ENCODE data around the gene GSDMA. TPM values are rescaled to one million over a fixed set of nuclear protein-coding genes. Genes with fewer than 3 reads are reported as not detected.
A peak's percentile ranks its signal among the peaks of the same experiment; 100 is the strongest.

The GSDMA gene
- total RNA-seq, 1 donor from 2014 or later = 1.5 TPM

DNA sequence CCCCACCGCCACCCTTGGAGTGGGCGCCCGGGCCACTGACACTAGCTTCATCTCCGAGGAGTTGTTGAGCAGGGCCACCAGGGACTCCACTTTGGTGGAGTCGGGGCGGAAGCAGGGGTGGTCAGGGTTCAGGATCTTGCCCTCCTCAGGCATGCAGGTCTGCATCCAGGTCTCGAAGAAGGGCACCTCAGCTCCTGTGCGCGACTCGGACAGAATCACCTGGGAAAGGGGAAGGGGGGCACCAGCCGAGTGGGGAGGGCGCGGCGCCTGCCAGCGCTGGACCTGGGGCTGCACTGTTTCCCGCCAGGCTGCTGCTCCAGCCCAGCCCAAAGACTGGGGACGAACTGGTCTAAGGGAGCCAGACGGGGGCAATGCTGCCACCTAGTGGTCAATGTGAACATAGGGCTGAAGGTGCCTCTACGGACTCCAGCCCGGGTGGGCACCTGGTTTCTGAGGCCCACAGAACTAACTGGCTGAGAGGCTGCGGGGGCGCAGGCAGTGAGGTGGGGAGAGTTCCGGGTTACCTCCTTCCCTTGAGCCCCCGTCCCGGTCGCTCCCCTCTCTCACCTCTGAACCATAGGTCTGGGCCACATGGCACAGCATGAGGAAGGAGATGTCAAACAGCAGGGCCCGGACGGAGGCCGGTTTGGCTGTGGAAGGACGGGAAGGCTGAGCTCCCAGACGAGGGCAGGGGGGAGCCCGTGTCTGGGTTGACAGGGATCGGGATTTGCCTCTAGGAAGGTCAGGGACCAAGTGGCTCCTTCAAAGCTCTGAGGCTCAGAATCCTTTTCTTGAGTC, 64.2 kb downstream of the GSDMA start:
- peak; percentile 96 for ATAC-seq
- intact Hi-C loops (cut with DNase I) = no loop called here
- DNase-seq (ENCODE audit: low spot score) = peak; percentile 91

Small RNA genes within 50 kb of the gene (microRNA-seq; reads per million reads assigned to microRNA genes)
- not detected for gene MIR6884

Other genes starting within 250 kb of the GSDMA start
- gene MIEN1, start 232.5 kb upstream of the GSDMA start, total RNA-seq = 18.5 TPM
- gene GRB7, start 225.1 kb upstream of the GSDMA start, total RNA-seq = 1.6 TPM
- 2.6 TPM for gene IKZF3, start 98.7 kb upstream of the GSDMA start, total RNA-seq
- gene ZPBP2, start 94.8 kb upstream of the GSDMA start, total RNA-seq = not detected
- 15.2 TPM for gene GSDMB, start 44.4 kb upstream of the GSDMA start, total RNA-seq
- 39.1 TPM for gene ORMDL3, start 35.4 kb upstream of the GSDMA start, total RNA-seq
- not detected for gene LRRC3C, start 35.3 kb upstream of the GSDMA start, total RNA-seq
- 68.7 TPM for gene PSMD3, start 17.8 kb downstream of the GSDMA start, total RNA-seq
- gene CSF3, start 52.4 kb downstream of the GSDMA start, total RNA-seq = 2.3 TPM
- 74.7 TPM for gene MED24, start 91.4 kb downstream of the GSDMA start, total RNA-seq
- 72.0 TPM for gene THRA, start 100.0 kb downstream of the GSDMA start, total RNA-seq
- gene NR1D1, start 137.6 kb downstream of the GSDMA start, total RNA-seq = 69.8 TPM
- 108 TPM for gene MSL1, start 159.0 kb downstream of the GSDMA start, total RNA-seq
- gene CASC3, start 177.5 kb downstream of the GSDMA start, total RNA-seq = 135 TPM
- gene RAPGEFL1, start 214.5 kb downstream of the GSDMA start, total RNA-seq = 21.2 TPM

Measured in sciatic nerve (tissue), 2 donors.